ENCODE results near the gene PLA2G2D.
"Not testable (repeated sequence)": the region's sequence is repeated elsewhere in the genome, so short reads cannot be mapped to it uniquely, and the experiment has no call there.

The PLA2G2D gene

DNA sequence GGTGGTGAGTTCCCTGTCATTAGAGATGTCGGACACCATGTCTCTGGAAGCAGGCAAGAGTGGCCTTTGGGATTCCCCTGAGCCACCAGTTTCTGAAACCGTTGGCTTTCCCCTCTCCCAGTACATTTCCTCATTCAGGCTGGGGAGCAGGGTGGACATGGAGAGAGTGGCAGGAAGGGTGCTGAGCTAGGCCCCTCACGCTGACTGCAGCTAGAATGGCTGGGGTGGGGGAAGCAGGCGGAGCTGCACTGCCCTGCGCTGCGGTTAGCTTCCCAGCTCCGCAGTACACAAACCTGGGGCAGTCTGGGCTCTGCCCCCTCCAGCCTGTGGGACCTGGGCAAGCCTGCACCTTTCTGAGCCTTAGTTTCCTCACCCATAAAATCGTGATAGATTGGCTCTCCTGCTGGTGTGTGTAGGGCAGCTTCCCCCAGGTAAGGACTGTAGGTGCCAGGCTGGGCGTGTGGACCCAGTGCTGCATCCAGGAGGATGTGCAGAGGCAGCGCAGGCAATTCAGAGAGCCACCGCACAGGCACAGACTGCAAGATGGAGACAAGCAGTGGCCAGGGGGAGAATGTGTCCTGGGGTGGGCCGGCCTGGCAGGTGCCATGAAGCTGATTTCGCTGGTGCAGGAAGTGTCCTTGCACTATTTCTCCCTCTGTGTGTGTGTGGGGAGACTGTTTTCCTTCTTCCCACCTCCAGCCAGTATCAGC is 22.8 kb upstream of the PLA2G2D start:
- no peak for DNase-seq (ENCODE audit: low read depth)

DNA sequence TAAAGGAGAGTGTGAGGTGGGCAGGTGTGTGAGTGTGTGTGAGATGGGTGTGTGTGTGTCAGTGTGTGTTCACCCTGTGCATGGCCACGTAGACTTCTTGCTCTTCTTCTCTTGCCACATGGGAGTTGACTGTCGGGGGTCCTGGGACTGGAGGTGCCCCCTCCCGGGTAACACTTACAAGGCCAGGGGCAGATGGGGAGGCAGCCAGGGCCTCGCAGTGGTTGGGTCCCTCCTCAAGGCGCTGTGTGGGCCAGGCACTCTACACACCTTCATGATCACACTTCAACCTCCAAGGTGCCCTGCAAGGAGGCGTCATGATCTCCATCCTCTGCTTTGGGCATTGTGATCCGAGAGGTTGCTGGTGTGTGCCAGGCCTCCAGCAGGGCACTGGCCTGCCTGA is 22.1 kb upstream of the PLA2G2D start:
- no peak for DNase-seq (ENCODE audit: low read depth)

DNA sequence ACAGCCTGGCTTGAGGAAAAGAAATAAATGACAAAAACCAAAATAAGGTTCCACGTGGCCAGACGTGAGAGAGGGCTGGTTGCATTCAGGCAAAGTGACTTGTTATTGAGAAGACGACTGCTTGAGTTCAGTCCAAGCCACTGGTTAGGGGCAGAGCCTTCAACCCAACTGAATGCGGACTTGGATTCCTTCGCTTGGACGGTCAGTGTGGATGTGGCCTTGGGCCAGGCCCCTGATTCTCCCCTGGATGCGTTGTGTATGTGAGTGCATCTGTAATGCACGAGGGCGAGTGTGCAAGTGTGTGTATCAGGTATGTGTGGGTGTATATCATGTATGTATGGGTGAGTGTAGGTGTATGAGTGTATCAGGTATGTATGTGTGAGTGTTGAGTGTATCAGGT is 21.7 kb upstream of the PLA2G2D start:
- no peak for DNase-seq (ENCODE audit: low read depth)

DNA sequence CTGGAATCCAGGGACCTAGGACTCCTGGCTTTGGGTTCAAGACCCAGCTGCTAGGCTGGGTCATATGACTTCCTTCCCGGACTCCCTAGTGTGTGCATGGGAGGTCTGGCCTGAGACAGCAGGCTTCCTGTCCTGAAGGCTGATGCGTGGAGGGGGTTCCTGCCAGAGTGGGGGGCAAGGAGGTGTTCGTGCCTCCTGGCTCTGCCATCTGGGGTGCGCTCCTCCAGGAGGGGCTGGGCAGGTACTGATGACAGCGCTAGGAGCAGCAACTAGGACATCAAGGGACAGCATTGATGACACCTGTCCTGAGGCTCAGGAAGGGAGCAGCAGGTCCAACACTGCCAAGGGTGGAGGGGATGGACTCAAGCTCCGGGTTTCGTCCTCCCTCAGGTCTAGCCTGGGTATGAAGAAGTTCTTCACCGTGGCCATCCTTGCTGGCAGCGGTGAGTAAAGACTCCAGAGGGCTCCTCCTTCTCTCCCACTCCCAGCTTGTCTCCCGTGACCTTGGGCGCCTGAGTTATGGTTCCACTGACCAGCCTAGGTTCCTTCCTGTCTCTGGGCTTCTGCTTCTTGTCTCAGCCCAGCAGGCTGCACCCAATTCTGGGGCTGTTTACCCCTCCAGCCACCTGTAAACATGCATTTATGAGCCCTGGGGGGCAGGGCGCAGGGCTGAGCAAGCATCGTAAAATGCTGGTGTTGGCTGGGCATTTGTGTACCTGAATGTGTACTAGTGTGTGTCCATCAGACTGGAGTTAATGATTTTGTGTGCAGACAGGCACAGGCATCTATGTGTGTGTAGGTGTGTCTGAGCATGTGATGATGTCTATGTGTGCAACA is 20.7 kb upstream of the PLA2G2D start:
- DNase-seq (ENCODE audit: low read depth), result no peak

DNA sequence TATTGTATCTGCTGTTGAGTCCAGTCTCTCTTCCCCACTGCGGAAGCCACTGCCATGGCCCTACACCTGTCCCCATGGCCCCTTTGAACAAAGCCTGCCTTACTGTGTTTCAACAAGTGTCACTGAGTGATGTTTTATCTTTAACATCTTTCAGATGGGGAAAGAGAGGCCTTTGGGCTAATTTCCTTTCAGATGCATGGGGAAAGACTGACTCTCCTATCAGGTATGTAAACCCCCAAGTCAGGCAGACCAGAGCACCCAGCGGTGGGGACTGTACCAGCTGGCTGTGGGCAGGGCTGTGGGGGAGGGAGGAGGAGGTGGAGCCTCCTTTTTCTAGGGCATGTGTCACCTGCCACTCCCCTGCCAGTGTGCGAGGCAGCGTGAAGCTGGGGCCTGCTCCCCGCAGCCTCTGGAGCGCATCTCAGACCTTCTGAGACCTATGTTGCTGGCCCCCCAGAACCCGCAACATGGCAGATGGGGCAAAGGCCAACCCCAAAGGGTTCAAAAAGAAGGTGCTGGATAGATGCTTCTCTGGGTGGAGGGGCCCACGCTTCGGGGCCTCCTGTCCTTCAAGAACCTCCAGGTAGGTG is 19.7 kb upstream of the PLA2G2D start, which contains the start of gene PLA2G2F:
Gene PLA2G2F (plus strand): TSS at position 363 of the 590 bp plus-strand sequence. CDS start 105 bp downstream, at position 468.
- DNase-seq (ENCODE audit: low read depth), result no peak

DNA sequence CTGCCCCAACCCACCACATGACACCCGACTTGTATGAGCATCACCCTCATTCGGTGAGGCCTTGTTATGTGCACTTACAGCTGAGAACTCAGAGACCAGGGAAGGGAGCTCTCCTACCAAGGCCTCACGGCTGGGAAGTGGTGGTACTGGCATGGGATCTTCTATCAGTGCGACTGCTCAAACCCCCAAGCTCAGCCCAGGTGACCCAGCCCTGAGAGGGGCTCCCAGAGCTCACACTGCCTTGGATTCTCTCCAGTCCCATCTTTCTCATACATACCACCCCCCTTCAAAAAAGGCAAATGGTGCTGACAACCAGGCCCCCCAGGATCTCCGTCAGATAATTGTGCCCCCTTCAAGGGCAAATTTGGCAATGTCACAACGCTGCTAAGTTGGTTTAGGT is 19.0 kb upstream of the PLA2G2D start:
- no peak for DNase-seq (ENCODE audit: low read depth)

DNA sequence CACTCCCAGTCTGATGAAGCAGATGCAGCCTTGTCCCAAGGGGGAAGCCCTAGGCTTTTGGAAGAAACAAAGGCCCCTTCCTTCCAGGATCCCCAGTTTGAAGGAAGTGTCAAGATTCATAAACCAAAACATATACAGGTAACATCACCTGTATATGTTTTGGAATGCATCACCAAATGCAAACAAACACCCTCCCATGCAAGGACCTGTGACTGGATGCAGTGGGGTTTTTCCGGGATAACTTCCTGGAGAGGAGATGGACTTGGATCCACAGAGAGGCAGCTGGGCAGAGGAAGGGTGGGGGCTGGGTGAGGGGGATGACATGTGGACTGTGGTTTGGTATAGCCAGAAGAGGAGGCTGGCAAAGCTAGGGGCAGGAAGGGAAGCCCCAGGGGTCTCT is 18.3 kb upstream of the PLA2G2D start:
- no peak for DNase-seq (ENCODE audit: low read depth)

DNA sequence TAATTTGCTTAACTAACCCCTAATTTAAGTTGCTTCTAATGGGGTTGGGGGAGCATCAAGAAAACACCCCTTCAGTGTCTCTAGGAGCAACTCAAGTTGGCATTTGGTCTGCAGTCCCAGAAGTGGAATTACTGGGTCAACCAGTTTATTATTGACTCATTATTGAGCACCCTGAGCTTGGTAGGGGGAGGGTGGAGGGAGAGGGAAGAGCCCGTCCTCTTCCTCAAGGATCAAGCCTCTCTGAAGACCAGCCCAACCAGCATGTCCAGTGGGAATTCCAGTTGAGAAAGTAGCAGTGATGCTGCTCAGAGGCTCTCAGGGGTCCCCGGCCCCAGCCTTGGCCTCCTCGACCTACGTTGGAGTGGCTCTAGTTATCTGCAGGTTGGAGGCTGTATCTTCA is 17.7 kb upstream of the PLA2G2D start:
- DNase-seq (ENCODE audit: low read depth), result no peak

DNA sequence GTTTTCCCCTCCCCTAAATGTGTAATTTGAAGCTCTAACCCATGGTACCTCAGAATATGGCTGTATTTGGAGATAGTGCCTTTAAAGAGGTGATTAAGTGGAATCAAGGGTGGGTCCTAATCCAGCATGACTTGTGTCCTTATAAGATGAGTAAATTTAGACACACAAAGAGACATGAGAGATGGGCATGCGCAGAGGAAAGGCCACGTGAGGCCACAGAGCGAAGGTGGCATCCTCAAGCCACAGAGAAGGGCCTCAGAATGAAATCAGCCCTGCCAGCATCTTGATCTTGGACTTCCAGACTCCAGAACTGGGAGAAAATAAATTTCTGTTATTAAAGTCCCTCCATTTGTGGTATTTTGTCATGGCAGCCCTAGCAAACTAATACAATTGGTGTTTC is 16.9 kb upstream of the PLA2G2D start:
- no peak for DNase-seq (ENCODE audit: low read depth)

DNA sequence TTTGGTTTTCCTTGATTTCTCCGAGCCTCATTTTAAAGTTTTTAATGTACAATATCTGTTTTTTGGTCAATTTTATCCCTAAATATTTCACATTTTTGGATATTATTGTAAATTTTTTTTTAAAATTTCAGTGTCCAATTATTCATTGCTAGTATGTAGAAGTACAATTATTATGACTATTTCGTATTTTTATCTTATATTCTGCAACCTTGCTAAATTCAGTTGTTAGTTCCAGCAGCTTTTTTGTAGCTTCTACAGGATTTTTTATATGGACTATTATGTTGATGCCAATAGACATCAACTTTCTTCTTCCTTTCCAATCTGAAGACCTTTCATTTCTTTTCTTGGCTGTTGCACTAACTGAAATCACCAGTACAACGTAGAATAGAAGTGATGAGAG is 15.7 kb upstream of the PLA2G2D start:
- DNase-seq (ENCODE audit: low read depth), result no peak

DNA sequence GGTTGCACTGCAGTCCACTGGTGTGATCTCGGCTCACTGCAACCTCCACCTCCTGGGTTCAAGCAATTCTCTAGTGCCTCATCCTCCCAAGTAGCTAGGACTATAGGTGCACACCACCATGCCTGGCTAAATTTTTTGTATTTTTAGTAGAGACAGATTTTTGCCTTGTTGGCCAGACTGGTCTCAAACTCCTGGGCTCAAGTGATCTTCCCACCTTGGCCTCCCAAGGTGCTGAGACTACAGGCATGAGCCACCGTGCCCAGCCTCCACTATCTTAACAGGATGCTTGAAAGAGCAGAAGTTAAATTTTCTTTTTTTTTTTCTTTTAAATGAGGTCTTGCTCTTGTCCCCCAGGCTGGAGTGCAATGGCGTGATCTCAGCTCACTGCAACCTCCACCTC is 11.2 kb upstream of the PLA2G2D start:
- not testable (repeated sequence) for DNase-seq (ENCODE audit: low read depth)

DNA sequence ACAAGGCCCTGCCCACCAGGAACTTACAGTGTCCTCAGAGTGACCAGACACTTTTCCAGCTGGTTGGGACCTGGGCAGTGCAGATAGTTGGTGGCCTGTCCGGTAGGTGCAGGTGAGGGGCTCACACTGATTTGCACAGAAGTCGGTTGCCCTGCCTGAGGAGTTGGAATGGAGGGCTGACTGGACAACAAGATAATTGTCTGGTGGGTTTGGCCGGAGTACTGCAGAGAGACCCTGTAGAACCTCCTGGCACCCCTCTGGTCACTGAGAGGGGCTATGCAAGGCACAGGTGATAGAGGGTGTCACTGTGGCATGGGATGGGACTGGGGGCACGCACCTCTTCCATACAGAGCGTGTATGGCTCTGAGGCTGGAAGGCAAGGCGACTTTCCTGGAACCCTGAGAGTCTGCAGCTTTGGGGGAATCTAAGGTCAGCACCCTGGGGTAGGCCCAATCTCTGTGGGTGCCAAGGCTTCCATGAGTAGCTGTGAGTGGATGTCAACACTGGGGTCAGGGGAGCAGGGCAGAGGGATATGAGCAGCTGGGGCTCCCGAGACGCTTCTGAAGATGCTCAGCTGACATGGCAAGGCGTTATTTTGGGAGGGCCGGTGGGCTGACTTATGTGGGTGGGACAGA is 7.6 kb upstream of the PLA2G2D start:
- DNase-seq (ENCODE audit: low read depth), result no peak

DNA sequence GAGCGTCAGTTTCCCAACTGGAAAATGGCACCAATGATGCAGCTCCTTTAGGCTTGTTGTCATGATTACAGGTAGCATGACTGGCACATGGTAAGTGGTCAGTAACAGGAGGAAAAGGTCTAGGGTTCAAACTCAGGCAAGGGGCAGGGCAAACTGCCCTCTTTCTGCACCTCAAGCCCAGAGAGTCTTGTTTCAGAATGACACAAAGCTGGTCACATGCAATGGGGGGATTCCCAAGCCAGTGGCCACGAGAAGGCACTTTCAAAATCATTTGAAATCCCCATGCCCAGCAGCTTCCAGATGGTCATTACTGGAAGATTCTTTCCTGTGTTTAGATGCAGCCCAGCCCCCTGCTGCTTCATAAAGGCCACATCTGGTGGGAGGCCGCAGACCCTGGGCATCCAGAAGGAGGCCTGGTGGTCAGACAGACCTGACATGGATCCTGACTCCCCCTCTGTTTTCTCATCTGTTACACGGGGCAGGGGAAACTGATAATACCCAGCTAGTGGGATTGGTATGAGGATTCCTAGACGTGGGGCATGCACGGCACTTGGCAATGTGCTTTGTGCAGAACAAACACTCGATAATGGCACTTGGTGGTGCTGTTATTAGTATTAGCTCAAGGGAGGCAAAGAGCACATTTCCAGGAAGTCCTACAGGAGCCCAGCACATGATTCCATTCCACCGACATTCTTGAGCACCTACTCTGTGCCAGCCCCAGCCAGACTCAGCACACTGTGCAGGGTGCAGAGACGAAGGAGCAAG is 6.9 kb upstream of the PLA2G2D start:
- DNase-seq (ENCODE audit: low read depth), result no peak

DNA sequence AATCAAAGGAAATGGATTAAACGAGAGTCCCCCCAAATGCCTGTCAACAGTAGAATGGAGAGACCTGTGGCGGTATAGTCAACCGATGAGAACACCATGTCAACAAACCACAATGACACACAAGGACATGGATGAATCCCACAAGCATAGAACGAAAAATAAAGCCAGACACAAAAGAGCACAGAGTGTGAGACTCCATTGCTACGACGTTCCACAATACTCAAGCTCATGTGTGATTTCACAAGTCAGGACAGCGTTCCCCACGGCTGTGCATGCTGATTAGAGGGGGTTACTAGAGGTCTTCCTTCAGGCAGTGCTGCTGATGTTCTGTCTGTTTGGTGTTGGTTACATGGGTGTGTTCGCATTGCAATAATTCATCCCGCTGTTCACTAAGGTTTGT is 5.8 kb upstream of the PLA2G2D start:
- DNase-seq (ENCODE audit: low read depth), result no peak

DNA sequence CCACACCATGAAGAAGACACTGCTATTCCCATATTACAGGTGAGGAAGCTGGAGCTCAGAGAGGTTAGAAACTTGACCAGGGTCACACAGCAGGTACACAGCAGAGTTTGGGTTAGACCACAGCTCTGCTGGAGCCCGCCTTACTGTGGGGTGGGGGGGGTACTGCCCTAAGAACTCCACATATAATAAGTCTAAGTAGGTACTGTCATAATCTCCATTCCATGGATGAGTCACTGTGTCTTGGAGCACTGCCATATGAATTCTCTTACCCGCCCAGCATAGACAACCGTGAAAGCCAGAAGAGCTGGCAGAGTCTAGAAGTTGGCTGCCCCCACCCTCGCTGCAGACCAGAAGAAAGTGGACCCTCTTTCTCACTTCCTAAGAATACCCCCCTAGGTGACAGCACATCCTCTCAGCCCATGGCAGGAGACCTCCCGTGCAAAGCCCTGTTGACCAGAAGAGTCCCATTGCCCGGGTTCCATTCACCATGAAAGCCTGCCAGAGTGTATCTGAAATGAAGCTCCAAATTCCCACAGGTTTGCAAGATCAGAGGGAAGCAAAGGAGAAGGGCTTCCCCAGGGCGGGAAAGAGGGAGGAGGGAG is 5.2 kb upstream of the PLA2G2D start:
- DNase-seq (ENCODE audit: low read depth), result no peak

DNA sequence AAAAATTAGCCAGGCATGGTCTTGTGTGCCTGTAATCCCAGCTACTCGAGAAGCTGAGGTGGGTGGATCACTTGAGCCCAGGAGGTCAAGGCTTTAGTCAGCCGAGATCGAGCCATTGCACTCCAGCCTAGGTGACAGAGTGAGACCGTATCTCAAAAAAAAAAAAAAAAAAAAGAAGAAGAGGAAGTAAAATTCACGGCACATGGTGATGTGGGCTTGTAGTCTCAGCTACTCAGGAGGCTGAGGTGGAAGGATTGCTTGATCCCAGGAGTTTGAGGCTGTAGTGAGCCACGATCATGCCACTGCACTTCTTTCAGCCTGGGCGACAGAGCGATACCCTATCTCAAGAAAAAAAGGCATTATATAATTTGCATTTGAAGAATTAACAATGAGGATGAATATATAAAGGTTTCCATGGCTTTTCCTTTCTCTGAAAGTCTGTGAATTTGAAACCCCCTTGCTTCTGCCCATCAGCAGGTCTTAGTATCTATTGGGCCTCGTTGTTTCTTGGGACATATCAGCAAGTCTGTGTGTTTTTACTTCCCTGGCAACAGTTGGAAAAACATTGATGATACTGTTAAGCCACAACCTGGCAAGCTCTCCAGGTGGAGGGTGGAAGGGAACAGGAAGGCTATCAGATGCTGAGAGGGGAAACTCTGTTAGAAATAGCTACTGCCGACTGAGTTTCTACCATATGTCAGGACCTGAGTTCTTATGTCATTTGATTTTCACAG is 4.6 kb upstream of the PLA2G2D start:
- no peak for DNase-seq (ENCODE audit: low read depth)

DNA sequence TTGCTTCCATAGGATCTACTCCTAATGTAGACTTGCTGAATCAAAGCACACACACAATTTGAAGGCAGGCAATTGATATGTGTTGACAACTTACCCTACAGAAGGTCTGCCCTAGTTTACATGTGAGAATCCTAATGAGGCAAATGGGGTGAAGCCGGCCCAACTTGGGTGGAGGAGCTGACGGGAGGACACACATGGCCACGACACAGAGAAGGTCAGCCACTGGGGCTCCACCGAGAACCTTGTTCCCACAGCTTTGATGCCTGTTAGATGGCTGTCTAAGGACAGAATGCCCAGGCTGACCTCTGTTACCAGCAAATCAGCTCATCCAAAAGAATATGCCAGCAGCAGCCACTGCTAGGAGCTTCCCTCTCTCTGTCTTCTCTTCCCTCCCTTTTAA is 1.5 kb upstream of the PLA2G2D start:
- no peak for DNase-seq (ENCODE audit: low read depth)

DNA sequence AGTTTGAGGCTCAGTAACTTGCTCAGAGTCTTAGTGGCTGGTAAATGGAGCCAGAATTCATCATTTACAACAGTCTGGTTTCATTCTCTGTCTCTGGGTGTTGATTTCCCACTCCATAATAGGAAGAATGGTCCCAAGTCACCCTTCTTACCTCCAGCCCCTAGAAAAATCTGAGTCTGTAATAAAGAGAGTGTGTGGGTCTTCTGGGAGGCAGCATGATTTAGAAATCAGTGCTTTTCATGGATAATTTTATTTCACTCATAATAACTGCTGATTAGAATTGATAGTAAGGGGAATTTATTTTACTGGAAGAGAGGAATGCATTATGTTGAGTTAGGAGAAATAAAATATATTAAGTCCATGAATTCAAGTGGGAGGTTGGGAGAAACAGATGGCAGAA is 2.1 kb downstream of the PLA2G2D start:
- no peak for DNase-seq (ENCODE audit: low read depth)

DNA sequence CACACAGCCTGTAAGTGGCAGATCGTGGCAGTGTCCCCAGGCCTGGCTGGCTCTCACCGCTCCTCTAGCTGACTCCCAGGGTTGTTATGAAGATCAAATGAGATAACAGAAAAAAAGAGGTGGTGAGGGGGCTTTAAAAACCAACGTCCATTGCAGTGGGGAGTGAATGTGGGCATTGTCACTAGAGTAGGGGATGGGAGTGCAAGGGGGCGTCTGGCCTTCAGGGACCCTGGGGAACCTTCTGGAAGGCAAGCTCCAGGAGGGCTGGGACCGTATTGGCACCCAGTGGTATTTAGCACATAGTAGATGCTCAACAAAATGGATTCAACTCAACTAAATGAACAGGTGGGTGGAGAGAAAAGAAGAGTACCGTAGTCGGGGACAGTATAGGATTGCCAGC is 3.4 kb downstream of the PLA2G2D start:
- no peak for DNase-seq (ENCODE audit: low read depth)

DNA sequence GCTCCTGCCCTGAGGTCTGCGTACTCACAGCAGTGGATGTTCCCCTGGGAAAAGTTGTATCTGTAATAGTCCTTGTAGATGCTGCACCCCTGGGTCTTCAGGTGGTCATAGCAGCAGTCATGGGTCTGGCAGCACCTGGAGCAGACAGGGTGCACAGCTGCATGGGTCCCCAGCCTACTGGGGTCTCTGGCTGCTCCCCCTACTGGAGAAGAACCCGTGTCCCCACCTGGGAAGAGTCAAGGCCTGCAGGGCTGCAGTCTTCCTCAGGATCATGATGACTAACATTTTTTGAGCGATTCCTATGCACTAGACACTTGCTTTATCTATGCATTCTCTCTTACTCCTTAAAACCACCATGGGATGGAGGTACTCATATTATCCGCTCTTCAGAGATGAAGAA is 3.9 kb downstream of the PLA2G2D start:
- DNase-seq (ENCODE audit: low read depth), result no peak
